Measurements from ENCODE around the gene AVP. TPM values are rescaled to one million over a fixed set of nuclear protein-coding genes. Genes with fewer than 3 reads are reported as not detected.

Gene AVP
- total and polyA plus RNA-seq, 9 of the 15 experiments (the other 6 are each of a cell fraction or from before 2014, with no cell fraction given): not detected

- no peak for TF ChIP-seq TCF7L2 (IDR thresholded peaks at IDR 0.05; ENCODE audit: low read depth, low read length)
- no peak for TF ChIP-seq ETV5 (CRISPR knock-in tag; IDR thresholded peaks at IDR 0.05; ENCODE audit: low read depth)
- TF ChIP-seq KLF16 (IDR thresholded peaks at IDR 0.05): no peak
- no peak for TF ChIP-seq DACH1 (IDR thresholded peaks at IDR 0.05; ENCODE audit: partially characterized antibody)
- TF ChIP-seq ZBTB17 (CRISPR knock-in tag; IDR thresholded peaks at IDR 0.05): no peak
- TF ChIP-seq SMARCA4 (IDR thresholded peaks at IDR 0.05): no peak
- no peak for TF ChIP-seq PRPF4 (IDR thresholded peaks at IDR 0.05; ENCODE audit: insufficient read depth, low read depth, low read length, poor library complexity, severe bottlenecking)
- no peak overlapping the region for H3K4me2 ChIP-seq (ENCODE audit: insufficient read depth, low read length)
- H3K79me2 ChIP-seq (ENCODE audit: control insufficient read depth, insufficient read depth, low read length): no peaks in the 10 kb centered on the region
- no TSS peak for BruUV-seq (replicated peaks)
- ChIA-PET CTCF (ENCODE audit: low intra/inter-chr PET ratio) (no interaction called here), POLR2A (no interaction called here)
- H3K9ac ChIP-seq (ENCODE audit: insufficient read depth in 1 of 2, low read depth in 2 of 2, low read length in 2 of 2): no peak overlapping the region
- ATAC-seq: no peak
- no peaks in the 10 kb centered on the region for H4K20me1 ChIP-seq (replicated peaks; ENCODE audit: control insufficient read depth, insufficient read depth, low read length)
- WGBS (ENCODE audit: insufficient coverage, low coverage, missing lambda C conversion rate): 14% methylated on average over 5 of the region's 8 CpGs
- H3K36me3 ChIP-seq (ENCODE audit: control insufficient read depth, insufficient read depth, low read length): no peaks in the 10 kb centered on the region
- H3K9me1 ChIP-seq (ENCODE audit: control insufficient read depth, insufficient read depth, low read length): no peaks in the 10 kb centered on the region
- intact Hi-C loops (cut with micrococcal nuclease): loop anchor here (5.0 kb wide), 1 partner anchor 39 kb away; no protein-coding TSS in a partner anchor
- no peak overlapping the region for H3K4me3 ChIP-seq
- H3K27ac ChIP-seq (ENCODE audit: extremely low read depth, low read depth, low read length): no peak overlapping the region
- FAIRE-seq: no peak
- no peaks in the 10 kb centered on the region for H3K9me3 ChIP-seq (replicated peaks; ENCODE audit: control insufficient read depth, insufficient read depth, low read depth, low read length)
- DNase-seq (ENCODE audit: extremely low read depth in 1 of 4, low spot score in 3 of 4): peak in 1 of 4 experiments; percentile 2
- in situ Hi-C loops (cut with MboI): no loop called here
- H2AFZ ChIP-seq (ENCODE audit: low read depth, low read length): 0 out of 2 replicates have a peak overlapping the region, but pooled peaks have one; percentile 32
- peaks cover 0 to 18% of the 10 kb centered on the region in 2 experiments; a peak in 2 of 5 replicates for H3K4me1 ChIP-seq (replicated peaks in 1 of 2; ENCODE audit: control insufficient read depth in 2 of 2, insufficient read depth in 2 of 2, low read length in 2 of 2)
- no peaks in the 10 kb centered on the region for H3K27me3 ChIP-seq (ENCODE audit: control insufficient read depth in 2 of 2, insufficient read depth in 2 of 2, low read length in 2 of 2)
These were observed 16.4 kb downstream of the AVP start for GRCh38 chr20:3068075-3068474.

Measured in K562 (cell line).